ENCODE results near the gene AGBL5. TPM values are rescaled to one million over a fixed set of nuclear protein-coding genes. Genes with fewer than 3 reads are reported as not detected.

AGBL5 gene
- total and polyA plus RNA-seq, 9 of the 15 experiments (the other 6 are each of a cell fraction or from before 2014, with no cell fraction given) = 3.3 to 52.7 (median 26.2) TPM

DNA sequence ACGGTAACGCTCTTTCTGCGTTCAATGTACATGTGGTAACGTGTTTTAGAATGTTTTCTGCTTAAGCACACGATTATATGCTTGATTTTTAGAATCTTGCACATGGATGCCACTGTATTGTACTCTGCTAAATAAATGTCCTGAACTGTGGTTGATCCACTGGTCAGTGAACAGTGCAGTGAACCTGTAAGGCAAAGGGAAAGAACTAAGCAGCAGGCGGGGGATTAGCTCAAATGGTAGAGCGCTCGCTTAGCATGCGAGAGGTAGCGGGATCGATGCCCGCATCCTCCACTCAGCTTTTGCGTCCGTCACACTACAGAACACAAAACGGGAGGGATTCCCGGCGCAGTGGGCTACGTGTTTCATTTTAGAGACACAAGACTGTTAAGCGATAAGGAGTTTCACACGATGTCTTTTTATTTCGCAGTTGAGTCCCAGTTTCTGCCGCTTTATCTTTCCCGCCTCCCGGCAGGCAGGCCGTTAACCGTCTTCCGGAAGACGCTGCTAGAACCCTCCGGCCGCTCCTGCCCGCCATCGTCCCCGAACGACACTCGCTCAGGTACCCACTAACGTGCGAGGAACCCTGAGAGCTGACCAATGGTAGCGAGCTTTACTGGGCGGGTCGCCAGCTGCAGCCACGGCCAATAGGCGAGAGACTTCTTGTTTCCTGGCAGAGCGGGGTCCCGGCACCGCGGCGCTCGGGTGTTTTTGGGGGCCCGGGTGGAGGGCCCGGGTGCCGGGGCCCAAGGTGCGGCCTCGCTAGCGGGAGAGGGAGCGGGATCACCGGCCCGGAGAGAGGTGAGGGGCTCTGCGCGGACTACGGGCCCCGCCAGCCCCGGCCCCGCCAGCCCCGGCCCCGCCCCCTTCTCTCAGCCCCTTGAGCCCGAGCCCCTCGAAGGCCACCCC, at the start of gene AGBL5 (continued):
- TF ChIP-seq, protein P1, sequence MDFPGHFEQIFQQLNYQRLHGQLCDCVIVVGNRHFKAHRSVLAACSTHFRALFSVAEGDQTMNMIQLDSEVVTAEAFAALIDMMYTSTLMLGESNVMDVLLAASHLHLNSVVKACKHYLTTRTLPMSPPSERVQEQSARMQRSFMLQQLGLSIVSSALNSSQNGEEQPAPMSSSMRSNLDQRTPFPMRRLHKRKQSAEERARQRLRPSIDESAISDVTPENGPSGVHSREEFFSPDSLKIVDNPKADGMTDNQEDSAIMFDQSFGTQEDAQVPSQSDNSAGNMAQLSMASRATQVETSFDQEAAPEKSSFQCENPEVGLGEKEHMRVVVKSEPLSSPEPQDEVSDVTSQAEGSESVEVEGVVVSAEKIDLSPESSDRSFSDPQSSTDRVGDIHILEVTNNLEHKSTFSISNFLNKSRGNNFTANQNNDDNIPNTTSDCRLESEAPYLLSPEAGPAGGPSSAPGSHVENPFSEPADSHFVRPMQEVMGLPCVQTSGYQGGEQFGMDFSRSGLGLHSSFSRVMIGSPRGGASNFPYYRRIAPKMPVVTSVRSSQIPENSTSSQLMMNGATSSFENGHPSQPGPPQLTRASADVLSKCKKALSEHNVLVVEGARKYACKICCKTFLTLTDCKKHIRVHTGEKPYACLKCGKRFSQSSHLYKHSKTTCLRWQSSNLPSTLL (IDR thresholded peaks at IDR 0.05) = peak; percentile 70
- TF ChIP-seq, protein P2, sequence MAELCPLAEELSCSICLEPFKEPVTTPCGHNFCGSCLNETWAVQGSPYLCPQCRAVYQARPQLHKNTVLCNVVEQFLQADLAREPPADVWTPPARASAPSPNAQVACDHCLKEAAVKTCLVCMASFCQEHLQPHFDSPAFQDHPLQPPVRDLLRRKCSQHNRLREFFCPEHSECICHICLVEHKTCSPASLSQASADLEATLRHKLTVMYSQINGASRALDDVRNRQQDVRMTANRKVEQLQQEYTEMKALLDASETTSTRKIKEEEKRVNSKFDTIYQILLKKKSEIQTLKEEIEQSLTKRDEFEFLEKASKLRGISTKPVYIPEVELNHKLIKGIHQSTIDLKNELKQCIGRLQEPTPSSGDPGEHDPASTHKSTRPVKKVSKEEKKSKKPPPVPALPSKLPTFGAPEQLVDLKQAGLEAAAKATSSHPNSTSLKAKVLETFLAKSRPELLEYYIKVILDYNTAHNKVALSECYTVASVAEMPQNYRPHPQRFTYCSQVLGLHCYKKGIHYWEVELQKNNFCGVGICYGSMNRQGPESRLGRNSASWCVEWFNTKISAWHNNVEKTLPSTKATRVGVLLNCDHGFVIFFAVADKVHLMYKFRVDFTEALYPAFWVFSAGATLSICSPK (IDR thresholded peaks at IDR 0.05; ENCODE audit: borderline replicate concordance) = peak; percentile 14; the same call in 1 of the 2 replicates
- TF ChIP-seq MAFG (tag; conservative IDR thresholded peaks at IDR 0.05) = no peak
- no peak for TF ChIP-seq SMAD2 (IDR thresholded peaks at IDR 0.05; ENCODE audit: low read depth, low read length)
- peak; percentile 74 for TF ChIP-seq NEUROD1 (IDR thresholded peaks at IDR 0.05; ENCODE audit: borderline replicate concordance, low read depth, low read length, partially characterized antibody)
- peak; percentile 76 for TF ChIP-seq GABPA (tag; conservative IDR thresholded peaks at IDR 0.05; ENCODE audit: low read depth)
- TF ChIP-seq HIVEP1 (CRISPR knock-in tag; IDR thresholded peaks at IDR 0.05) = no peak
- TF ChIP-seq PHB2 (IDR thresholded peaks at IDR 0.05; ENCODE audit: low read depth) = no peak; the same call in 1 of the 2 replicates
- no peak for TF ChIP-seq HMG20A (CRISPR knock-in tag; conservative IDR thresholded peaks at IDR 0.05)
- peak; percentile 28 for TF ChIP-seq RBM22 (IDR thresholded peaks at IDR 0.05; ENCODE audit: low read depth, low read length, poor library complexity, severe bottlenecking)
- TF ChIP-seq, protein P3, sequence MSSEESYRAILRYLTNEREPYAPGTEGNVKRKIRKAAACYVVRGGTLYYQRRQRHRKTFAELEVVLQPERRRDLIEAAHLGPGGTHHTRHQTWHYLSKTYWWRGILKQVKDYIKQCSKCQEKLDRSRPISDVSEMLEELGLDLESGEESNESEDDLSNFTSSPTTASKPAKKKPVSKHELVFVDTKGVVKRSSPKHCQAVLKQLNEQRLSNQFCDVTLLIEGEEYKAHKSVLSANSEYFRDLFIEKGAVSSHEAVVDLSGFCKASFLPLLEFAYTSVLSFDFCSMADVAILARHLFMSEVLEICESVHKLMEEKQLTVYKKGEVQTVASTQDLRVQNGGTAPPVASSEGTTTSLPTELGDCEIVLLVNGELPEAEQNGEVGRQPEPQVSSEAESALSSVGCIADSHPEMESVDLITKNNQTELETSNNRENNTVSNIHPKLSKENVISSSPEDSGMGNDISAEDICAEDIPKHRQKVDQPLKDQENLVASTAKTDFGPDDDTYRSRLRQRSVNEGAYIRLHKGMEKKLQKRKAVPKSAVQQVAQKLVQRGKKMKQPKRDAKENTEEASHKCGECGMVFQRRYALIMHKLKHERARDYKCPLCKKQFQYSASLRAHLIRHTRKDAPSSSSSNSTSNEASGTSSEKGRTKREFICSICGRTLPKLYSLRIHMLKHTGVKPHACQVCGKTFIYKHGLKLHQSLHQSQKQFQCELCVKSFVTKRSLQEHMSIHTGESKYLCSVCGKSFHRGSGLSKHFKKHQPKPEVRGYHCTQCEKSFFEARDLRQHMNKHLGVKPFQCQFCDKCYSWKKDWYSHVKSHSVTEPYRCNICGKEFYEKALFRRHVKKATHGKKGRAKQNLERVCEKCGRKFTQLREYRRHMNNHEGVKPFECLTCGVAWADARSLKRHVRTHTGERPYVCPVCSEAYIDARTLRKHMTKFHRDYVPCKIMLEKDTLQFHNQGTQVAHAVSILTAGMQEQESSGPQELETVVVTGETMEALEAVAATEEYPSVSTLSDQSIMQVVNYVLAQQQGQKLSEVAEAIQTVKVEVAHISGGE (CRISPR knock-in tag; IDR thresholded peaks at IDR 0.05) = peak in 2 of 3 experiments; percentile 25 to 86; a peak in 3 of 6 replicates
- TF ChIP-seq ZSCAN32 (CRISPR knock-in tag; IDR thresholded peaks at IDR 0.05) = peak; percentile 40; the same call in 1 of the 2 replicates
- no peak for TF ChIP-seq HNRNPK (IDR thresholded peaks at IDR 0.05; ENCODE audit: low read depth, low read length, poor library complexity, severe bottlenecking)
- TF ChIP-seq MTA2 (IDR thresholded peaks at IDR 0.05; ENCODE audit: low read depth) = no peak
- no peak for TF ChIP-seq ZNF12 (CRISPR knock-in tag; IDR thresholded peaks at IDR 0.05)
- peak; percentile 83; the same call in 1 of the 2 replicates for TF ChIP-seq MTA3 (IDR thresholded peaks at IDR 0.05; ENCODE audit: borderline replicate concordance)
